GM21723 (cell line): ENCODE measurements around the gene ARMH2.

Experiments used
- ATAC-seq: cut with Tn5 transposase; IDR thresholded peaks from one replicate; pipeline ENCODE4 v1.9.1; 2021; ENCODE audit warnings: mild to moderate bottlenecking, moderate library complexity; ENCODE audit not compliant: unreplicated experiment

The ARMH2 gene

DNA sequence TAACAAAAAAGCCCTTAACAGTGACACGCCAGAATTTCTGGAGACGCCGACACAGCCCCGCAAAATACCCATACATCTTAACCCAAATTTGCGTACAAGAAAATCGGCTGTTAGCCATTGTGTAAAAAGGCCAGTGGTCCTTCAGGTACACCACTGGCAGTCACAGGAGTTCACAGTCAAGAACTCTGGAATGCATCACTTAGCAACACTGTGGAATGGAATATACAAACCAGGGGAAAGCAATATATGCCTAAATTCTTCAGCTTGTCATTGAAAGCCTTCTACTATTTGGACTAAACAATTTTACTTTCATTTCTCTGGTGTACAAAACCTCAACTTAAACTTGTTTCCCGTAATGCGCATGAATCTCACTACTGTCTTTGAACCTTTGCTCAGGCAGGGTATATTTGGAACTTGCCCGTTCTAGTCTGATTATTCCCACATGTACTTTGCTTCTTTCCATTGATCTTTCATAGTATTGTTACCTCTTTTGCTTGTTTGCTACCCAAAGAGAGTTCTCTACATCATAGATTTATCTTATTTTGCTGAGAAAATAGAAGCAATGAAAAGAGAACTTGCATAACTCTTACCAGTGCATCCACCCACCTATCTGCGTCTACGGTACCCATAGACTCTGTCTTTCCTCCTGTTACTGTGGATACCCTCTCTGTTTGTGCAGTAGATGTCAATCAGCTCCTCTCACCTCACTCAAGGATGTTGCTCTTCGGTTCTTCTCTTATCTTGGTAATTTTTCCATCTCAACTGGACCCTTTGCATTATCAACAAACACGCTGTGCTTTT is at the start of gene ARMH2:
TSS of gene ARMH2 (minus strand) at position 178 of the 801 bp plus-strand sequence. CDS start at position 118, 60 bp downstream.
- ATAC-seq: no peak

DNA sequence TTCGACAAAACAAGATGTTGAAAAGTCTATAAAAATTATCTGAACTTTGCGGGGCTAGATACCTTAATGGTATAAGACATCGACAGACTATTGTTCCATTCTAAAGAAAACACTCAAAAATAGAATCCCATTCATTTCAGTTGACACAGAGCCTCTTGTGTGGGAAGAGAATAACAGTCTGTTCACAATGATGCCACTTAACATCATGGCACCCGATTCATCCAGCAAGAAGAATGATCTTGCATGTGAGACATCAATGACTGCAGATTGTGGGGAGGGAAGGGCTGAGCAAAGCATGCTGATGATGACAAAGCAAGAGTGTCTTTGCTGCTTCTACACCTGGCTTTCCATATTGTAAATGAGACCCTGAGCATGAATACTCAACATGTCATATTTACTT is 49.7 kb upstream of the ARMH2 start:
- ATAC-seq: no peak

DNA sequence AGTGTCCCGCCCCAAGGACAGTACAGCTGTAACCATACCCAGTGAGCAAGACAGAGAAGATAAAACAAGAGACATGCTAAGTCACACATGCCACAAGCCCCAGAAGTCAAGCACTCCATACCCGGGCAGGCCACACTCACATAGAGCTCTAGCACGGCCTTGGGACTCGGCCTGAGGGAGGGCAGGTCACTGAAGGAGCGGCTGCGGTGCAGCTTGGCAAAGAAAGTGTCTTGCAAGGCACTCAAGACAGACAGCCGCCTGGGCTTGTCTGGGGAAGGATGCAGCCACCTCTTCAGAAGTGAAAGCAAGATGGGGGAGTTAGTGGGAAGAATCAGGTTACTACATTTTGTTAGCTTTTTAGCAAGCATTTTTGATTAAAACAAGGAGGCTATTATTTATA is 48.7 kb upstream of the ARMH2 start:
- no peak for ATAC-seq

DNA sequence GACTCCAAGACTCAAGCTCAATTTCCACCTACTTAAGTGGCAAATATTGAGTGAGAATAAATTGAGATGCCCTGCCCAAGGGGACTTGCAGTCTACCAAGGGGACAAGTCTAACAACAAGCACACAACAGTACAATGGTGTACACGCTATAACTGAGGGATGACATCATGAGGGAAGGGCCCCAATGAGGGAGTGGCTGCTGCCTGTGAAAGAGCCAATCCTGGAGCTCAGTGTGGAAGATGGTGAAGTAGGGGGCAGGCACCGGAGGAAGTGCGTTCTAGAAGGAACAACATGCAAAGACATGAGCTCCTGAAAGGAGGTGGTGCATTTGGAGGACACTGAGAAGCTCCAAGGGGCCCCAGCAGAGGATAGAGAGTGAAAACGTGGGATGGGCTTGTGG is 46.9 kb upstream of the ARMH2 start:
- no peak for ATAC-seq

DNA sequence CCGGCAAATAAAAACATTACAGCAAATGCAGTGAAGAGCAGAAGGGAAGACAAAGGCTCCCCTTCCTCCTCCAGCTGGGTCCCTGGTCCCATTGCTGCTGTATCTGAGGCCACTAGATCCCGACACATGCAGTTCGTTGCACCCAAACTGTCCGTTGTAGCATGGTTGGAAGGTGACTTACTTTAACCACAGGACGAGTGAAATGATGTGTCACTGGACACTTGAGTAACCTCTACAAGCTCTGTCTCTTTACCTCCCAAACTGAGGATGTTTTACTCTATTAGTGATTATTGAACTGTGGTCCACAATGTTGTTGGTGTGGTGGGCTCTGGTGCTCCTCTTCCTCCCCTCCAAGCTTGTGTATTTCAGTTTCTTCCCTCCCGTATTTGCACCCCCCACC is 46.2 kb upstream of the ARMH2 start:
- ATAC-seq: no peak

DNA sequence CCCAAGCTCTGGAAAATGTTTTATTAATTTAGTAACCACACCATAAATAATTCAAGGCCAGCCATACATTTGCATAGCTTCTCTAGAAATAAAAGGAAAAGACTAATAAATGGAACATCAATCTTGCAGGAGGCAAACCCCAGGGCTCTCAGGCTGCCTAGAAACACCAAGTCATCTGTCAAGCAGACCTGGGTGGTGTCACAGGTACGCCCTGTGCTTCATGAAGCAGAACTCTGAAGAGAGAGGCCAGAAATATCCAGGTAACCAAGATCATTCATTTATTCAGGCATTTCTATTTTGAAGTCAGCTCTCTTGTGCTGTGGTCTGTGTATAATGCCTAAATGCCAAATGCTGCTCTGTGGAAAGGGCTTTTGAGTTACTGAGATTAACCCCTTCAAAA is 45.3 kb upstream of the ARMH2 start:
- ATAC-seq: no peak

DNA sequence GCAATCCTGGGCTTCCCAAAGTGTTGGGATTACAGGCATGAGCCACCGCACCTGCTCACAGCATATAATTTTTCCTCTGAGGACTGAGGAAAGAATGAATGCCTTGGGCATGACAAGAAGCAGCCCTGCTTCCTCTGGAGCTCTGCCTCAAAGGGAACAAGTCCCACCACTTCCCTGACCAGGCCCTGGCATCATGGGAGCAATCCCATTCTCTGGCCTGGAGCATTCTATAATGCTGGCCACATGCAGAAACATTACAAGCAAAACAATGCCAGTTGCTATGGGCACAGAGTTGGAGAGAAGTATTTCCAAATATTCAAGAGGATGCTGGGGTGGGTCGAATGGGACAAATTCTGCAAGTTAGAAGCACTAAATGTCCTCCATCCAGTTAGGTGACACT is 41.5 kb upstream of the ARMH2 start:
- ATAC-seq: no peak

DNA sequence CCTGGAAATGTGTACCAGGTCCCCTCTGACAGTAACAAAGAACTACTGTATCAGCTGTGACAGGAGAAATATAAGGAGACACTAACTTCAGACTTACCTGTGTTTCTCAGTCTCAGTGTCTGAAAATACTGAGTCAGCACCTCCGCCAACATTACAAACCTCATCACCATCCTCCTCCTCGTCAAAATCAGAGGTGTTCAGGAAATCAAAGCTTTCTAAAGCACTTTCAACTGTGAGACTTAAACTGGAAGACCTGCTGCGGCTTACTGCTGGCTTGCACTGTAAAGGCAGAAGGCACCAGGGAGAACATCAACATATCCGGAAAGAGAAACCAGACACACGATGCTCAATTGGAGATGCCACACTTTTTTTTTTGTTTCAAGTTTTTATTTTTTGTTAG is 40.3 kb upstream of the ARMH2 start:
- no peak for ATAC-seq

DNA sequence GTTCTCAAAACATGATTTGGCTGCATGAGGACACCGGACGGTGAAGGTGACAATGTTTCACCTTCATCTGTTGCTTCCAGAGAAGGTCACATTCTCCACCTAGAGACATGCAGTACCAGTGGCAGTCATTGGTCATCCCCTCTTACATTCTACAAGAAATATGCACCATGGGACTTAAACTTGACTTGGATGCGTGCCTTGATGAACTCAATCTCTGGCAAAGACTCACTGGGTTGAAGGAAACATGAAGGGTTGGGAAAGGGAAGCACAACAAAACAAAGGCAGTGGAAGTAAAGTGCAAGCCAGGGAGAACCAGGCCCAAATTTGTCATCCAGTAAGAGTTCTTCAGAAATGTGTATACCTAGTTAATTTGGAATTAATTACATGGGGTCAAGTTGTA is 39.4 kb upstream of the ARMH2 start:
- ATAC-seq: no peak

DNA sequence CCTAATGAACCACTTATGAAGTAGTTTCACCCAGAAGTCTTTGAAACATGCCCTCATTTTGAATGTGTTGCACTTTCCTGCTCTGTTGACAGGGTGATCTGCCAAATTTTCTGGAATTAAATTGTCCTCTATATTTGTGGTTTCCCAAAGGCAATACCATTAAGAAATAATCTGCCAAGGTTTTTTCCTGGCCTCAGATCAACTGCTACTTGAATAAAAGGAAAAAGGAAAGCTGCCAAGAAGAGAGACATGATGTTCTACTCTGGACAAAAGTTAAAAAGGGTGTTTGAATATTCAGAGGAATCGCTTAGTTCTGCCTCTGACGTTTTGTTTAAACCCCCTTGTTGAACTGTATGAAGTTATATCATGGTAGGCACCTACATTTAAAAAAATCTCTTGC is 37.4 kb upstream of the ARMH2 start:
- no peak for ATAC-seq

DNA sequence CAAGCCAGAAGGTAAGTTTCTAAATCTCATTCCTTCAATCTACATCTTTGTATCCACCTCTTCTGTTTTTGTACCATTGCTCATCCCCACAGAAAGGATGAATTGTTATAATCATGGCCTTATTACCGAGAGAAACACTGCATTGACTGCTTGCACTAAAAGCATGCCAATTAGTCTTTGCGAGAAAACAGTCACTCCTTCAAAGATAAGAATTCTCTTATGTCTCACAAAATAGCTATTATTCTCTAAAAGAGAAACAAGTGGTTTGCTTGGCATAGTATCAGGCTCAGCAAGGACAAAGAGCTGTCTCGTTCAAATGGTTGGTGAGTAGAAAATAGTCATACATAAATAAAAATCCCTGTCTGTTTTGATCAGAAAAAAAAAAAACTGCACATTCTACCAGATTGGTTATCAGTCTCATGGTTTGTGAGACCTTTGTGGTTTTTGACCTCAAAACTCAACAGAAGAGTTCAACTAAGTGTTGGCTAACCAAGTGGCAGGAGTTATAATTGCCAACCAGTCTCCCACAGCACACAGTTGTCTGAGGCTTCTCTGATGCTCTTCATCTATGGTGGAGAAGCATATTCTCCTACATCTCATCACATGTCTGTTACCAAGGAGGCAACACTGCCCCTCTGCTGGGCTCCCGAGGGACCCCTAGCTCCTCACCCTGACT is 35.1 kb upstream of the ARMH2 start:
- no peak for ATAC-seq

DNA sequence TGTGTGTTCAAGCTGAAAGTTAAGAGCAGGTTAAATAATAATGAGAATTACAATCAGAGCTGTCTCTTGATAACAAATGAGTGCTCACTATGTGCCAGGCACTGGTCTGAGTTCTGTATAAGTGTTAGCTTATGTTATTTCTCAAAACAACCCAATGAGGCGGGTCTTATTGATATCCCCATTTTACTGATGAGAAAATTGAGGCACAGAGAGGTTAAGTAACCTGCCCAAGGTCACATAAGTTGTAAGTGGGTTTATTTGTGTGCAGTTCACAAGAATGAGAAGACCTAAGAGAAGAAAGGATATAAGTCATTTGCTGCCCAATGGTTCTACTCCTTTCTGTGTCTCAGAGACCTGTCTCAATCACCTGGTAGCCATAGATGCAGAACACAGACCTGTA is 34.1 kb upstream of the ARMH2 start:
- ATAC-seq: no peak

DNA sequence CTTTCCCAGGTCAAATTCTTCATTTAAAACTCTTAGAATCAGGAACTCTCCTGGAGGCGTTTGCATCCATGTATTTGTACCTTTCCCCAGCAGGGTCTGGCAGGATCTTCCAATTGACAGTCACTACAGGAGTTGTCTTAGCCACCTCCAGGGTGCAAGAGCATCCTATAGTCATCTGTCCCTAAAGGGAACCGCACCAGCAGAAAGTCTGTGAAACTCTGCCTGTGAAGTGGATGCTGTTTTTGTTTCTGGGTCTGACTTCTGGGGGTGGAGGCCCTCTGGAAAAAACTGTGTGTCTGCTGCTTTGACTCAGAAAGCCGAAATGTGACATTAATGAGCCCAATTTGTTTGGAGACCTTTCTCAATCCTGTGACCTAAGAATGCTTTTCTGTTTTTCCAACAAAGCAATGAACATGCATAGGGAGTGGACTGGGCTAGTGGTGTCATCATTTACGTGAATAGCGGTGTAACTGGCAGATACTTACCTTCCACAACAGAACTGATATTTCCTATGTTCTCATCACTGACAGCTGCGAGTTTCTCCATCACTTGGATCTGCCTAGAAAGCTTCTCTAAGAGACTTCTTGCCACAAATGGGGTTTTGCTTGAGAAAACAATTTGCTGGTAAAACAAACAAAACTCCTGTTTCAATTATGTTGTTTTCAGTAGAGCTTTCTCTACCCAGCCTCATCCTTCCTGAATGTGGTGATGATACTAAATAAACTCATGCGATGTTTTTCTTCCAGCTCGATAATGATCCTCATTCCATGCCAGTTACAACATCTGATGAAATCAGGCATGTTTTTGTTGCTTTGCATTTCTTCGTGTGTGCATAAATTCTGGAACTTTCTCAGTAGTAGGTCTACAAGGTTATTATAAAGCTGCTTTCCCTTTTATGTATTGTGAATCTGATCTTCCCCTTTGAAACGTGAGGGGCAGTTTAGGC is 33.3 kb upstream of the ARMH2 start:
- no peak for ATAC-seq

DNA sequence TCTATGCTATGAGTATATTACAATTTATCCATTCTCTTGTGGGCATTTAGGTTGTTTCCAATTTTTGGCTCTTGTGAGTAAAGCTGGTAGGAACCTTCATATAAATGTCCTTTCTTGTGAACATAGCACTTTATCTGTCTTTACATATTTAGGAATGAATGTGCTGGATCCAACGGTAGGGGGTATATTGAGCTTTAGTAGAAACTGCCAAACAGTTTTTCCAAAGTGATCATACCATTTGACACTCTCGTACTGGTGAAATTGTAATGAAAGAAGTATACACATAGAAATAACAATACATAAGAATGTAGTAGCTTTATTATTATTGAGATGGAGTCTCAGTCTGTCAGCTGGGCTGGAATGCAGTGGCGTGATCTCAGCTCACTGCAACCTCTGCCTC is 30.9 kb upstream of the ARMH2 start:
- ATAC-seq: no peak

DNA sequence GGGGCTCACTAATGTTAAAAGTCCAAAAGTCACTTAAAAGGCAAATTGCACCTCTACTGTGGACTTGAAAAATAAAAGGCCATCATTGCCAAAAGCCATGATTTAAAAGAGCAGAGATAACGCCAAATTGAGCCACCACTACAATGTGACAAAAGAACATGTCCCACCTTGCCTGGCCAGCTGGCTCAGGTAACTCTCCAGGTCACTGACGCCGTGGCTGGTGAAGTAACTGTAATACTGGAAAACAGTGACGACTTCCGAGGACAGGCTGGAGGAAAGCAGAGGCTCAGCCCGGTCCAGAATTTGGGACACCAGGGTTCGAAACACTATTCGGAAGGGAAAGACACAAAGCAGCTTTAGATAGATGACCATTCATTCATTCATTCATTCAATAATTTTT is 29.3 kb upstream of the ARMH2 start:
- ATAC-seq: no peak

DNA sequence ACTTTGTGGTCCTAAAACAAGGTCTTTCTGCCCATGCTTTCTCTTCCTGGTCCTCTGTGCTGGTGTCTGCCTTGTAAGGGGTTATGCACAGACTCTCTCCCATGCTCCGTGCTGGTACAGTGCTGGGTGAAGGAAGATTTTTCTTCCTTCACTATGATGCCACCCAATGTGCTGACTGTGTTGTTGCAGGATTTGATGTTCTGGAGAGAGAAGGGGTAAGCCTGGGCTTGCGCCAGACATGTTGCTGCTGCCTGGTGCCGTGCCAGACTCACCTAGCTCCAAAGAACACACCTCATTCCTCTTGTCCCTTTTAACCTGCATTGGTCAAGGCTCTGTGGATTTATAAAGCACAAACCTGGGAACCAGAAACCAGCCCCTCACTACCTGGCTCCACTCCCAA is 28.4 kb upstream of the ARMH2 start:
- no peak for ATAC-seq

DNA sequence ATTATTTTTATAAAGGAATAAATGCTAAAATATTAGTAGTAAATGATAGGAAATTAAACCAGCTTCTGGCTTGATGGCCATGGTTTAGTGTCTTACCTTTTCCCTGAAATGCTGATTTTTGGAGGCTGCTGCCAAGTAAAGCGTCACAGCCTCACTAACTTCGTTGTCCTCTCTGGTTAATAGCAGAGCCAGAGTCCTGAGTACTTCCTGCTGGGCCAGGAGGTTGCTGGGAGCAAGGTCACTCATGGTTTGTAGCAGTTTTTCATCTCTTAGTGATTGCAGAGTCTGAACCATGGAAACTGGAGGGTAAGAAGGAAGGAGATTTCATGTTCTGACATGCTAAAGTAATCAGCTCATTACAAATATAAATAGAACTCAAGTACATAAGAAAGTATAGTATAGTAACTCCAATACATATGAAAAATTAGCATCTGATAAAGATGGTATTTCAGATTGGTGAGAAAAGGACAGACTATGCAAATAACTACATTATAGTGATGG is 26.5 kb upstream of the ARMH2 start:
- ATAC-seq: no peak

DNA sequence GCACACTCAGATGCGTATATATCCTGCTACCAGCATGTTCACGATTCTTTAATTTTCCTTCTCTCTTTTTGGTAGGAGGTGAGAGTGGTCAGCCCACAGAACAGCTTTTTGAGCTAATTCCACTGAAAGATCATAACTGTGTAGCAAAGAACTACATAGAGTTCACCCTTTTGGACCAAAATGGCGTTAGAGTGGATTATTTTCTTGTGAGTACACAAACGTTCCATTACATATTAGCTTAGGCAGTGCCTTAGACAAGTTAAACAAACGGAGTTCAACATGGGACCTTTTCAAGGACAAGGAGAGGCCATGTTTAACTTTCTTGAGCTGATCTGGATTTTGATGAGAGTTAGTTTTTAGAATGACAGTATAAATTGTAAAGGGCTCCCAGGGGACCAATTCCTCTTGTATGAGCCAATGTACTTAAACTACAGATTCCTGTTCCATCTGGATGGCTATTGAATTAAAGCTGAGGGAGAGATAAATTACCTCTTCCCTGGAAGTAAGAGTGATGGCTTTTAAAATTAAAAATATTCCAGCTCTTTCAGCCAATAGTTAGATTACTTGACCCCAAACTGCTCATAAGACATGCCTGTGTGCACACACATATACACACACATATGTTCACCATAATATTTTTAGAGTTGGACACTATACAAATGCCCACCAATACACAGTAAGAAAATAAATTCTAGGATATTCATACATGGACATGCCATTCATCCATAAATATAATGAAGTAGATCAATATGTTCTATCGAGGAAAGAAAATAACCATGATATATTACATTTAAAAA is 25.6 kb upstream of the ARMH2 start:
- no peak for ATAC-seq

DNA sequence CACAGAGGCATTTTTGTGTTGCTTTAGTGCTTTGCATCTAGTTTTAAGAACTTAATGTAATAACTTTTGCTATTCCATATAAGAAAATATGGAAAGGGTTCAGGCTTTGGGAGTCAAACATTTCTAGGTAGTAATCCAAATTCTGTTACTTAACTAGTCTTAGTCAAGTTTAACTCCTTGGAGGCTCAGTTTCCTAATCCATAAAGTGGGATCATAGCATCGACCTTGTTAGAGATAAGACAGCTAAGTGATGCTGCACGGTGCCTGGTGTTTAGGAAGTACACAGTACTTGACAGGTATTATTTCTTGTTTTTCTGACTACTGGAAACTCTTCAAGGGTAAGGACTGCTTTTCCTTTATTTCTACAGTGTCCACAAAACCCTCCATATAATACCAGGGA is 24.5 kb upstream of the ARMH2 start:
- ATAC-seq: no peak

DNA sequence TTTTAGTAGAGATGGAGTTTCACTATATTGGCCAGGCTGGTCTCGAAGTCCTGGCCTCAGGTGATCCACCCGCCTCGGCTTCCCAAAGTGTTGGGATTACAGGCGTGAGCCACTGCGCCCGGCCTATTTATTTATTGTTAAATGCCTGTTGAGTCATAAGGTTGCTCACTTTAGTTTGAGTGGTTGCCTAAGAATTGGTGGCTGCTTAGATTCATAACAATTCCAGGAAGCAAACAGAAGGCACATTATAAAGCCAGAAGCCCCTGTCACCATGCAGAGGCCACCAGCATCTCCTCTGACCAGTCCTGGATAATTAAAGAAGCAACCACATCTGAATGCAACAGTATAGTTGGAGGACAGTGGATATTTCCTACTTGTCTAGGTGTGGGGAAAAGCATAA is 24.0 kb upstream of the ARMH2 start:
- no peak for ATAC-seq
